Mucosa of descending colon (tissue), 3 donors: ENCODE results near the gene FOXL1. TPM values are rescaled to one million over a fixed set of nuclear protein-coding genes. Genes with fewer than 3 reads are reported as not detected.

Source experiments
- ATAC-seq: fragments of 200-7000 bp; cut with Tn5 transposase; one replicate; pipeline ENCODE4 v1.9.1; 2020; ENCODE audit warnings: mild to moderate bottlenecking, moderate library complexity
- DNase-seq, 3 donors: peaks; one replicate each; pipeline ENCODE4 v3.0.0-alpha.2; 2020
- H3K36me3 ChIP-seq: fragments of 200-600 bp; one replicate; pipeline ENCODE4 v1.8.0; 2021; ENCODE audit warnings: low read depth, mild to moderate bottlenecking
- H3K4me1 ChIP-seq: fragments of 200-600 bp; one replicate; pipeline ENCODE4 v1.8.0; 2021; ENCODE audit warnings: low read depth, mild to moderate bottlenecking
- H3K4me3 ChIP-seq: fragments of 200-600 bp; one replicate; pipeline ENCODE4 v1.8.0; 2021; ENCODE audit warnings: mild to moderate bottlenecking
- H3K9me3 ChIP-seq: fragments of 200-600 bp; one replicate; pipeline ENCODE4 v1.8.0; 2021; ENCODE audit warnings: mild to moderate bottlenecking
- intact Hi-C, 2 donors: fragments of 100-400 bp; cut with DNase I in 1 of 2; cut with micrococcal nuclease in 1 of 2; formaldehyde crosslinking; loops; one replicate each; pipeline versions ENCODE4 v1.11.0 to v1.11.1; 2022; cut with DNase I, micrococcal nuclease
- total RNA-seq, 3 donors: library from RNA; stranded (reverse); fragmentation: NEBNext Ultra II Directional in 2 of 3; extraction: Animal tissue kit (Norgen Biotek cat#: 25700) in 2 of 3; gene quantifications; one replicate each; pipeline versions ENCODE4 v1.2.1 to v1.2.4, GENCODE V29; 2021 to 2023
- TF ChIP-seq, protein P1 (sequence below): fragments of 200-600 bp; IDR thresholded peaks from one replicate; pipeline ENCODE4 v1.8.0; 2022; ENCODE audit warnings: antibody characterized with exemption, mild to moderate bottlenecking
- donor health status: DM: no; HTN: no; CAD: no; lungs with moderate emphysema.
- donor health status: DM: no; HTN: no; CAD: no.
- donor health status: DM: no; HTN: yes; CAD: no.

Gene FOXL1
- total RNA-seq, 3 donors from 2014 or later = 1.1 to 3.6 (median 2.4) TPM

DNA sequence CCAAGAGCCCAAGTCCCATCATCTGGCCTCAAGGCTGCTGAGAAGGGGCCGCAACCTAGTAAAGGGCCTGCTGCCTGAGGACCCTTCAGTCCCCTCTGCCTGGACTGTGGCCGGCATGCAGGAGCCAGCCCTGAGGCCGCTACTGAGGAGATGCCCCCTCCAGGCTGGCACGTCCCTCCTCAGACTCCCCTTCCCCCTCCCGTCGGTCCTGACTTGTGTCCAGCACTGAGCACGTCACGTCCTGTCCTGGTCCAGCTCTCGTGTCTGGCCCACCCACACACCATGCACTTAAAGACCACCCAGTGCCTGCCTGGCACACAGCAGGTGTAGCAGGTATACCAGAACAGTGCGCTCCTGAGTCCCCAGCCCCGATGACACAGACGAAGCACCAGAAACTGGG, 32.9 kb upstream of the FOXL1 start:
- no peak for ATAC-seq
- intact Hi-C loops = no loop called here

DNA sequence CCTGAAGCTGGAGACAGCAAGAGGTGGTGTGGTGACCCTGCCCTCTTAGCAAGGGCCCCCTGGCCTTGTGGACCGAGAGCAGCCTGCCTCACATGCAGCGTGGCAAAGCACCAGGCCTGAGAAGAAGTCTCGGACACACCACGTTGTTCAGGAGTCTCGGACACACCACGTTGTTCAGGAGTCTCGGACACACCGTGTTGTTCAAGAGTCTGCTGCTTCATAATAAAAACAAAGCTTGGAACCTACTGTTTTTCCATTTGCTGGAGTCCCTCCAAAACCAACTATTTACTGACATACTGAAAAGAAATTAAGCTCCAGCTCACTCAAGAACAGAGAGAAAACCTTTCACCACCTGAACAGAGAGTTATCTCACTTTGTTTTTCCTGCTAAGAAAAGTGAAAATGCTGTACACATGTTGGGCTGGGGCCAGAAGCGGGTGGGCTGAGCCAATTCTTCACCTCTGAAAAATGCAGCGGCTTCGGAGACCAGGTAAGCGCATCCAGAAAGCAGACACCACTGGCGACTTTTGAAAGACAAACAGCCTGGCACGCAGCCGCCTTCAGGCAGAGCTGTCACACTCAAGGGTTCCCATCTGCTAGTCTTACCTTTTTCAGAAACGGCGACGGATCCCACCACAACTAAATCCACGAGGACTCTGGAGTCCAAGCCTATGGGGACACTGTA, 32.3 kb upstream of the FOXL1 start:
- TF ChIP-seq, protein P1, sequence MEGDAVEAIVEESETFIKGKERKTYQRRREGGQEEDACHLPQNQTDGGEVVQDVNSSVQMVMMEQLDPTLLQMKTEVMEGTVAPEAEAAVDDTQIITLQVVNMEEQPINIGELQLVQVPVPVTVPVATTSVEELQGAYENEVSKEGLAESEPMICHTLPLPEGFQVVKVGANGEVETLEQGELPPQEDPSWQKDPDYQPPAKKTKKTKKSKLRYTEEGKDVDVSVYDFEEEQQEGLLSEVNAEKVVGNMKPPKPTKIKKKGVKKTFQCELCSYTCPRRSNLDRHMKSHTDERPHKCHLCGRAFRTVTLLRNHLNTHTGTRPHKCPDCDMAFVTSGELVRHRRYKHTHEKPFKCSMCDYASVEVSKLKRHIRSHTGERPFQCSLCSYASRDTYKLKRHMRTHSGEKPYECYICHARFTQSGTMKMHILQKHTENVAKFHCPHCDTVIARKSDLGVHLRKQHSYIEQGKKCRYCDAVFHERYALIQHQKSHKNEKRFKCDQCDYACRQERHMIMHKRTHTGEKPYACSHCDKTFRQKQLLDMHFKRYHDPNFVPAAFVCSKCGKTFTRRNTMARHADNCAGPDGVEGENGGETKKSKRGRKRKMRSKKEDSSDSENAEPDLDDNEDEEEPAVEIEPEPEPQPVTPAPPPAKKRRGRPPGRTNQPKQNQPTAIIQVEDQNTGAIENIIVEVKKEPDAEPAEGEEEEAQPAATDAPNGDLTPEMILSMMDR = no peak
- Histone ChIP-seq H3K4me1 (no peaks in the 10 kb centered on the region), H3K9me3 (no peaks in the 10 kb centered on the region), H3K36me3 (peaks cover 3% of the 10 kb centered on the region), H3K4me3 (no peak overlapping the region)
- ATAC-seq (no peak), DNase-seq (no peak)
- intact Hi-C loops = no loop called here

More for the DNA sequence above, 32.9 kb upstream of the FOXL1 start:
- TF ChIP-seq, protein P1 = no peak
- H3K4me1 ChIP-seq = no peaks in the 10 kb centered on the region
- no peak overlapping the region for H3K4me3 ChIP-seq
- peaks cover 3% of the 10 kb centered on the region for H3K36me3 ChIP-seq
- DNase-seq = no peak
- H3K9me3 ChIP-seq = no peaks in the 10 kb centered on the region

DNA sequence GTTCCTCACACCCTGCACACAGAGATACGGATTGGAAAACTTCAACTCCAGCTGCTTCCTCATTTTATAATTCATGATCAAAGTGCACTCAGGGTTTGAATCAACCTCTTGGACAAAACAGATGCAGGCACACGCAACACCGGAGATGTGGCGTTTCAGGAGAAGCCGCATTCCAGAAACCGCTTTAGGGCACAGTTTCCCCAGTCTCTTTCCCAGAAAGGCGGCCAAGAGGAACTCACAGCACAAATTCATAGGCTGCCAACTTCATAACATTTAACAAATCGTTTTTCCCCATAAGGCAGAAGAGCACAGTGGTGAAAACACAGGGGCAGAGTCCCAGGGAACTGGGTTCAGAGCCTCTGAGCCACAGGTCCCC, 31.7 kb upstream of the FOXL1 start:
- H3K4me1 ChIP-seq = no peaks in the 10 kb centered on the region
- no peak overlapping the region for H3K4me3 ChIP-seq
- ATAC-seq = no peak
- H3K9me3 ChIP-seq = no peaks in the 10 kb centered on the region
- intact Hi-C loops = no loop called here
- DNase-seq = no peak
- TF ChIP-seq, protein P1 = no peak
- H3K36me3 ChIP-seq = peaks cover under 1% of the 10 kb centered on the region

DNA sequence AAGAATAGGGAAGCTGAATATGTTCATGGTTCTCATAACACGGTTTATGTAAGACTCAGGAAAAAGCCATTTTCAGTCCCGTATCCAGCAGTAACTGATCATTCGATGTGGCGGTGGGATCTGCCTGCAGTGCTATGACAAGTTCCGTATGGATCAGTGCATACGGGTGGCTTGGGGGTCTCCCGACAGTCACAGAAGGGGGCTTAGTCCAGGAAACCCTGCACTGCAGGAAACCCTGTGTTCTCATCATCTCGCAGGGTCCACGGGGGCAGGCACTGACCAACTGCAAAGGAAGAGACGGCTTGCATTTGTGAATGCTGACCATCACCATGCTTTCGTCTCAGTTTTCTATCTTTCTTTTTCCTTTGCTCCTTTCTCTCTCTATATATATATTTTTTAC, 31.1 kb upstream of the FOXL1 start:
- no peaks in the 10 kb centered on the region for H3K36me3 ChIP-seq
- no peaks in the 10 kb centered on the region for H3K9me3 ChIP-seq
- no peaks in the 10 kb centered on the region for H3K4me1 ChIP-seq
- DNase-seq (no peak), ATAC-seq (no peak)
- no peak overlapping the region for H3K4me3 ChIP-seq
- intact Hi-C loops = no loop called here
- TF ChIP-seq, protein P1 = no peak

DNA sequence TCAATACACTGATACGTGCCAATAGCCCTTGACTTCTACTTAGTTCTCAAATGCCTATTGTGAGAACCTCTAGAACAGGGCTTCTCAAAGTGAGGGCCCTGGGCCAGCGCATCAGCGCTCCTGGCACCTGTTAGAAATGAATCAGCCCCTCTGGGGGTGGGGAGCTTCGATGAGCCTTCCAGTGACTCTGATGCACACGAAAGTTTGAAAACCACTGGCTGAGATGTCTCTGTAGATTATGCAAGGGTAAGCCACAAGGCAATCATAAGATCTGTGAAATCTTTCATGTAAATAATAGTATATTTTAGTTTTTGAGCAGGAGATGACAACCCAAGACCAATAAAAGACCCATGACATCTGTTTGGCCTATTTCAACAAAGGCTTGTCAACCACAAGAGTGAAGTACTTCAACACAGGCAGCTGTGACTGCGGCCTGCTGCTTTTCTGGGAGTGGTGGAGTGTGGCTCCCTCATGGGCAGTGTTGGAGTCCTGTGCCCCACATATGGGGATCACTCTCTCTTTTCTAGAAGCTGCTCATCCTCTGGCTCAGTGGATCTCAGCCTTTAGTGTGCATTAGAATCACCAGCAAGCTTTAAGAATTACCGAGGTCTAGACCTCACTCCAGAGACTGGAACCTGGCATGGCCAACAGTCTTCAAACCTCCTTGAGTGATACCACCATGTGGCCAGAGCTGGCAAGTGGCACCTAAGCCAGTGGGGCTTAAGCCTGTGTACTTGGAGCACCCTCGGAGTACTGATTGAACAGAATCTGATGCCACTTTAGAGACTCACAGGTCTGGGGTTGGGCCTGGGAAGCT, 29.1 kb upstream of the FOXL1 start:
- Histone ChIP-seq H3K4me1 (peaks cover 2% of the 10 kb centered on the region), H3K36me3 (no peaks in the 10 kb centered on the region), H3K9me3 (no peaks in the 10 kb centered on the region), H3K4me3 (no peak overlapping the region)
- no peak for DNase-seq
- TF ChIP-seq, protein P1 = no peak
- no peak for ATAC-seq
- intact Hi-C loops = no loop called here
